ENCODE data around the gene BORCS6.

Gene BORCS6

GRCh38 chr17:8147141-8147804 is 42.7 kb downstream of the BORCS6 start:
- H3K9ac ChIP-seq: no peak overlapping the region
- no peak overlapping the region for H3K4me3 ChIP-seq (IDR thresholded peaks at IDR 0.05; ENCODE audit: insufficient read depth, low read depth, low read length)
- H3K27ac ChIP-seq: no peak overlapping the region
- H3K27me3 ChIP-seq (ENCODE audit: insufficient read depth, low read depth): no peaks in the 10 kb centered on the region
- H3K4me1 ChIP-seq (ENCODE audit: low read depth, poor library complexity, severe bottlenecking): no peaks in the 10 kb centered on the region
- no peak overlapping the region for H3K4me2 ChIP-seq
- no peaks in the 10 kb centered on the region for H4K20me1 ChIP-seq (ENCODE audit: insufficient read depth)
- TF ChIP-seq CTCF (conservative IDR thresholded peaks at IDR 0.05; ENCODE audit: low read depth, low read length): no peak
- H2AFZ ChIP-seq (ENCODE audit: low read depth): no peak overlapping the region
- H3K79me2 ChIP-seq (ENCODE audit: insufficient read depth, low read depth): no peaks in the 10 kb centered on the region
- H3K36me3 ChIP-seq (ENCODE audit: insufficient read depth): no peaks in the 10 kb centered on the region

DNA sequence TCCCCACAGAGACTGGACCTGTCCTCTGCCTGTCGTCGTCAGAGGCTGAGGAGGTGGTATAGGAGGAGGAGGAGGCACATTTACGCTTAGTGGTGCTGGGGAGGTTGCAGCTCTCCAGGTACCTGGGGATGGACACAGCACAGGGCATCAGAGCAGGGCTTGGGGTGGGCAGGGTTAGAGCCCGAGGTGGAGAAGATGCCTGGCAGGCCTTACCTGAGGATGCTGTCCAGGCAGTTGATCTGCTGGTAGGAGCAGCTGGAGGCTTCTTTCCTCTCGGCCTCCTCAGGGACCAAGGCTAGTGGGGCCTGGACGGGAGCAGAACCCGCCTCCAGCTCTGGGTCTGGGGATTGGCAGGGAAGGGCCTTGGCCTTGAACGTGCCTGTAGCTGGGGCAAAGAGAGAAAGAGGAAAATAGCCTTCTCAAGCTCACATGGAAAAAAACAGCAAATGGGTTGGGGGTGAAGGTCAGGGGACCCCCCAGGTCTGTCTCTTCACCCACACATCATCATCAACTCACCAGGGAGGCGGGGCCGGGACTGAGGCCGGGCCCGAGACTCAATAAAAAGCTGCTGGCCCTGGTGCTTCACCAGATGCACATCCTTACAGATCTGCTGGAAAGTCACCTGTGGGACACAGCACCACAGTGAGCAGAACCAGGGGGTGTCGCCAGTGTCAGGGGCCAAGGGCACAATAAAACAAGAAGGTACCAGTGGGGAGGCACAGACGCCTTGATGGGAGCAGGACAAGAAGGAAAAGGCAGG is 43.4 kb downstream of the BORCS6 start:
- Histone ChIP-seq H3K4me2 (no peak overlapping the region), H3K27me3 (ENCODE audit: insufficient read depth, low read depth) (no peaks in the 10 kb centered on the region), H3K79me2 (ENCODE audit: insufficient read depth, low read depth) (no peaks in the 10 kb centered on the region), H3K27ac (no peak overlapping the region), H3K4me3 (IDR thresholded peaks at IDR 0.05; ENCODE audit: insufficient read depth, low read depth, low read length) (no peak overlapping the region), H3K36me3 (ENCODE audit: insufficient read depth) (no peaks in the 10 kb centered on the region), H3K9ac (no peak overlapping the region), H3K4me1 (ENCODE audit: low read depth, poor library complexity, severe bottlenecking) (no peaks in the 10 kb centered on the region), H2AFZ (ENCODE audit: low read depth) (no peak overlapping the region), H4K20me1 (ENCODE audit: insufficient read depth) (no peaks in the 10 kb centered on the region)
- no peak for TF ChIP-seq CTCF (conservative IDR thresholded peaks at IDR 0.05; ENCODE audit: low read depth, low read length)

GRCh38 chr17:8145811-8146210 is 44.2 kb downstream of the BORCS6 start:
- no peak for TF ChIP-seq CTCF (conservative IDR thresholded peaks at IDR 0.05; ENCODE audit: low read depth, low read length)
- no peak overlapping the region for H3K4me3 ChIP-seq (IDR thresholded peaks at IDR 0.05; ENCODE audit: insufficient read depth, low read depth, low read length)
- no peak overlapping the region for H3K4me2 ChIP-seq
- no peak overlapping the region for H3K9ac ChIP-seq
- H2AFZ ChIP-seq (ENCODE audit: low read depth): no peak overlapping the region
- H3K27me3 ChIP-seq (ENCODE audit: insufficient read depth, low read depth): no peaks in the 10 kb centered on the region
- H4K20me1 ChIP-seq (ENCODE audit: insufficient read depth): no peaks in the 10 kb centered on the region
- no peaks in the 10 kb centered on the region for H3K79me2 ChIP-seq (ENCODE audit: insufficient read depth, low read depth)
- no peaks in the 10 kb centered on the region for H3K36me3 ChIP-seq (ENCODE audit: insufficient read depth)
- H3K27ac ChIP-seq: no peak overlapping the region
- no peaks in the 10 kb centered on the region for H3K4me1 ChIP-seq (ENCODE audit: low read depth, poor library complexity, severe bottlenecking)

GRCh38 chr17:8144401-8145231 is 45.4 kb downstream of the BORCS6 start:
- no peak overlapping the region for H3K9ac ChIP-seq
- no peaks in the 10 kb centered on the region for H3K36me3 ChIP-seq (ENCODE audit: insufficient read depth)
- H3K4me1 ChIP-seq (ENCODE audit: low read depth, poor library complexity, severe bottlenecking): no peaks in the 10 kb centered on the region
- H3K4me3 ChIP-seq (IDR thresholded peaks at IDR 0.05; ENCODE audit: insufficient read depth, low read depth, low read length): no peak overlapping the region
- H3K27ac ChIP-seq: no peak overlapping the region
- TF ChIP-seq CTCF (conservative IDR thresholded peaks at IDR 0.05; ENCODE audit: low read depth, low read length): no peak
- no peaks in the 10 kb centered on the region for H4K20me1 ChIP-seq (ENCODE audit: insufficient read depth)
- no peaks in the 10 kb centered on the region for H3K27me3 ChIP-seq (ENCODE audit: insufficient read depth, low read depth)
- H3K79me2 ChIP-seq (ENCODE audit: insufficient read depth, low read depth): no peaks in the 10 kb centered on the region
- no peak overlapping the region for H3K4me2 ChIP-seq
- no peak overlapping the region for H2AFZ ChIP-seq (ENCODE audit: low read depth)

Measured in KMS-11 (cell line).